ENCODE data around the gene CSNK2B. TPM values are rescaled to one million over a fixed set of nuclear protein-coding genes. Genes with fewer than 3 reads are reported as not detected.
A peak's percentile ranks its signal among the peaks of the same experiment; 100 is the strongest.

CSNK2B gene
- total and polyA plus RNA-seq, 9 of the 15 experiments (the other 6 are each of a cell fraction or from before 2014, with no cell fraction given): 120 to 1,126 (median 529) TPM

GRCh38 chr6:31689249-31690110 lies 23.6 kb downstream of the CSNK2B start (continued):
- TF ChIP-seq SRSF1 (IDR thresholded peaks at IDR 0.05; ENCODE audit: low read depth, low read length): no peak
- TF ChIP-seq GATAD2B (IDR thresholded peaks at IDR 0.05; ENCODE audit: borderline replicate concordance): no peak
- TF ChIP-seq SMARCA4 (IDR thresholded peaks at IDR 0.05): no peak
- no peak for TF ChIP-seq GTF2A2 (tag; IDR thresholded peaks at IDR 0.05)
- no peak for TF ChIP-seq HOXB6 (CRISPR knock-in tag; IDR thresholded peaks at IDR 0.05; ENCODE audit: borderline replicate concordance)
- TF ChIP-seq HNRNPK (IDR thresholded peaks at IDR 0.05; ENCODE audit: low read depth, low read length, poor library complexity, severe bottlenecking): no peak
- no peak for TF ChIP-seq NFIC (IDR thresholded peaks at IDR 0.05)
- TF ChIP-seq MYC (IDR thresholded peaks at IDR 0.05; ENCODE audit: low read depth, low read length): no peak
- 0 out of 2 replicates have a peak, but pooled peaks have one; percentile 15 for TF ChIP-seq MYC (CRISPR knock-in tag; IDR thresholded peaks at IDR 0.05; ENCODE audit: borderline replicate concordance, low read depth)
- TF ChIP-seq PHB (CRISPR knock-in tag; IDR thresholded peaks at IDR 0.05): no peak; the same call in 1 of the 2 replicates
- TF ChIP-seq CHD7 (IDR thresholded peaks at IDR 0.05; ENCODE audit: low read depth, low read length): no peak
- no peak for TF ChIP-seq TAL1 (IDR thresholded peaks at IDR 0.05)
- TF ChIP-seq FOXA3 (CRISPR knock-in tag; conservative IDR thresholded peaks at IDR 0.05 in 1 of 2, IDR thresholded peaks at IDR 0.05 in 1 of 2): no peak
- no peak for TF ChIP-seq NR1H2 (CRISPR knock-in tag; IDR thresholded peaks at IDR 0.05)
- TF ChIP-seq TBP (optimal IDR thresholded peaks at IDR 0.05; ENCODE audit: low read depth, low read length): no peak
- TF ChIP-seq SRF (CRISPR knock-in tag; IDR thresholded peaks at IDR 0.05): no peak
